ENCODE measurements around the gene LAMB4.

DNA sequence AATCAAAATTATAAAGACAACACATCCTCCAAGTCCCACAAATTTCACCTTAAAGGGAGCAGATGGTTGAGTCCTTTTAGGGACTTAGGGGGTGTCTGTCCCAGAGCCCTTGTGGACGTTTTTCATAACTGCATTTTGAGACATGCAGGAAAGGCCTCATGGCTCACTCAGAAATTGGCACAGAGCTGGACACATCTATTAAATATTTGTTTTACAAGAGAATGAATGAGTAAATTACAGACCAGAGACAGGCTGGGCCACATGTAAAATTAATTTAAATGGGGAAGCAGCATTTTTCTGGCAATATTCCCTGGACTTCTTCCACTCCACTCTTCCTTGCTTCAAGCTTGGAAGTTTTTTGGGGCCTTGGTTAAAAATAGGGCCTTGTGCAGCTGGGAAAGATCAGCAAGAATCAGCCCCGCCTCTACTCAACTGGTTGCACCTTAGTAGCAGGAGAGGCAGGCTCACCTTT lies 147.2 kb downstream of the LAMB4 start:
- TF ChIP-seq POLR2A (IDR thresholded peaks at IDR 0.05) (no peak), CTCF (IDR thresholded peaks at IDR 0.05) (peak in 2 of 6 experiments; percentile 14 to 23)
